Gastrocnemius medialis (tissue), 4 donors: Measurements from ENCODE around the gene CA10. TPM values are rescaled to one million over a fixed set of nuclear protein-coding genes. Genes with fewer than 3 reads are reported as not detected.
A peak's percentile ranks its signal among the peaks of the same experiment; 100 is the strongest.

Experiments used
- ATAC-seq, 2 donors: fragments of 150-250 bp; one replicate each; pipeline ENCODE4 v1.9.1; 2016
- DNase-seq, 2 donors: peaks; one replicate each; pipeline ENCODE4 v3.0.0-alpha.2; 2019
- H3K27ac ChIP-seq, 4 donors: fragments of 200-600 bp; sonication (generic); 1 replicate in 1 of 4; 2 replicates in 3 of 4; pipeline ENCODE4 v1.5.1; 2016 to 2018; ENCODE audit warnings: mild to moderate bottlenecking in 2 of 4, moderate library complexity in 1 of 4
- H3K27me3 ChIP-seq, 3 donors: fragments of 200-600 bp; sonication (generic) in 2 of 3; 1 replicate in 1 of 3; 2 replicates in 2 of 3; pipeline versions ENCODE4 v1.5.1 to v1.6.0; 2016 to 2019; ENCODE audit warnings: mild to moderate bottlenecking in 1 of 3, moderate library complexity in 1 of 3
- H3K36me3 ChIP-seq, 2 donors: fragments of 200-600 bp; sonication (generic) in 1 of 2; one replicate each; pipeline ENCODE4 v1.5.1; 2017 to 2018
- H3K4me1 ChIP-seq, 2 donors: fragments of 200-600 bp; sonication (generic) in 1 of 2; one replicate each; pipeline ENCODE4 v1.5.1; 2016 to 2017; ENCODE audit warnings: mild to moderate bottlenecking in 2 of 2
- H3K4me3 ChIP-seq, 4 donors: fragments of 200-600 bp; sonication (generic) in 3 of 4; 1 replicate in 1 of 4; 2 replicates in 3 of 4; pipeline ENCODE4 v1.5.1; 2016 to 2019; ENCODE audit warnings: mild to moderate bottlenecking in 2 of 4
- H3K9me3 ChIP-seq, 3 donors: fragments of 200-600 bp; sonication (generic) in 2 of 3; 1 replicate in 1 of 3; 2 replicates in 2 of 3; pipeline ENCODE4 v1.5.1; 2016 to 2019
- POLR2A ChIP-seq, 2 donors: fragments of 450-650 bp; IDR thresholded peaks; one replicate each; pipeline ENCODE4 v1.6.1; 2017; ENCODE audit warnings: antibody characterized with exemption in 2 of 2, mild to moderate bottlenecking in 2 of 2, moderate library complexity in 2 of 2
- in situ Hi-C, 4 donors: fragments of 200-750 bp; cut with MboI; loops; one replicate each; pipeline versions ENCODE4 v1.15.0 to v1.8.0; 2017; ENCODE audit warnings: low sequenced_read_pairs in 4 of 4
- intact Hi-C: fragments of 100-400 bp; cut with DNase I; formaldehyde crosslinking; loops from one replicate; pipeline ENCODE4 v1.15.1; 2023; ENCODE audit warnings: low total_unique reads
- total RNA-seq, 4 donors: library from RNA; depleted of rRNA; stranded (reverse); fragments of >200 nt; gene quantifications; one replicate each; pipeline versions ENCODE4 v1.1.0 to v1.2.3, GENCODE V29; 2016
- TF ChIP-seq, protein P1 (sequence below), 5 experiments: fragments of 450-650 bp in 3 of 5; fragments of 200-600 bp in 2 of 5; sonication (generic) in 2 of 5; IDR thresholded peaks in 4 of 5; conservative IDR thresholded peaks in 1 of 5; 1 replicate in 4 of 5; 2 replicates in 1 of 5; pipeline ENCODE4 v1.5.1; 2016 to 2019; ENCODE audit warnings: antibody characterized with exemption in 5 of 5, mild to moderate bottlenecking in 3 of 5, moderate library complexity in 3 of 5

CA10 gene
- total RNA-seq, 4 donors from 2014 or later: not detected

DNA sequence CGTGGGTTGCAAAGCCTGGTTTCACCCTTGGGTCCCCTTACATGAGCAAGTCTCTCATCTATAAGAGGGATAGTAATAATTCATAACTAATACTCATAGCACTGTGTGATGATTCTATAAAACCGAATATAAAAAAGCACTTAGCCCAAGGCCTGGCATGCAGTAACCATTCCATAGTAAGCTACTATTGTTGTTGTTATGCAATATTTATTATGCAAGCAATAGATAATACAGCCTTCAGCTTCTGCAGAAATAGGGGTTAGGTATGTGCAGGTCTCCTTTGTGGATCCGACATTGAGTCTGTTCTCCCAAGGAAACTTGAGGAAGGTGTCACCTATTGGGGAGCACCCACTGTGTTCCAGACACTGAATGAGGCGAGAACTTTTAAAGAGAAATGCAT lies 497.1 kb downstream of the CA10 start:
- in situ Hi-C loops (no loop called here), intact Hi-C loops (no loop called here)
- no peak for ATAC-seq
- Histone ChIP-seq H3K9me3 (no peaks in the 10 kb centered on the region), H3K4me1 (peaks cover 13% of the 10 kb centered on the region in 2 donors), H3K36me3 (no peaks in the 10 kb centered on the region), H3K27me3 (no peaks in the 10 kb centered on the region), H3K27ac (no peak overlapping the region), H3K4me3 (no peak overlapping the region)
- no peak for DNase-seq
- TF ChIP-seq POLR2A (IDR thresholded peaks at IDR 0.05): no peak
- TF ChIP-seq, protein P1, sequence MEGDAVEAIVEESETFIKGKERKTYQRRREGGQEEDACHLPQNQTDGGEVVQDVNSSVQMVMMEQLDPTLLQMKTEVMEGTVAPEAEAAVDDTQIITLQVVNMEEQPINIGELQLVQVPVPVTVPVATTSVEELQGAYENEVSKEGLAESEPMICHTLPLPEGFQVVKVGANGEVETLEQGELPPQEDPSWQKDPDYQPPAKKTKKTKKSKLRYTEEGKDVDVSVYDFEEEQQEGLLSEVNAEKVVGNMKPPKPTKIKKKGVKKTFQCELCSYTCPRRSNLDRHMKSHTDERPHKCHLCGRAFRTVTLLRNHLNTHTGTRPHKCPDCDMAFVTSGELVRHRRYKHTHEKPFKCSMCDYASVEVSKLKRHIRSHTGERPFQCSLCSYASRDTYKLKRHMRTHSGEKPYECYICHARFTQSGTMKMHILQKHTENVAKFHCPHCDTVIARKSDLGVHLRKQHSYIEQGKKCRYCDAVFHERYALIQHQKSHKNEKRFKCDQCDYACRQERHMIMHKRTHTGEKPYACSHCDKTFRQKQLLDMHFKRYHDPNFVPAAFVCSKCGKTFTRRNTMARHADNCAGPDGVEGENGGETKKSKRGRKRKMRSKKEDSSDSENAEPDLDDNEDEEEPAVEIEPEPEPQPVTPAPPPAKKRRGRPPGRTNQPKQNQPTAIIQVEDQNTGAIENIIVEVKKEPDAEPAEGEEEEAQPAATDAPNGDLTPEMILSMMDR (IDR thresholded peaks at IDR 0.05 in 4 of 5, conservative IDR thresholded peaks at IDR 0.05 in 1 of 5): no peak

DNA sequence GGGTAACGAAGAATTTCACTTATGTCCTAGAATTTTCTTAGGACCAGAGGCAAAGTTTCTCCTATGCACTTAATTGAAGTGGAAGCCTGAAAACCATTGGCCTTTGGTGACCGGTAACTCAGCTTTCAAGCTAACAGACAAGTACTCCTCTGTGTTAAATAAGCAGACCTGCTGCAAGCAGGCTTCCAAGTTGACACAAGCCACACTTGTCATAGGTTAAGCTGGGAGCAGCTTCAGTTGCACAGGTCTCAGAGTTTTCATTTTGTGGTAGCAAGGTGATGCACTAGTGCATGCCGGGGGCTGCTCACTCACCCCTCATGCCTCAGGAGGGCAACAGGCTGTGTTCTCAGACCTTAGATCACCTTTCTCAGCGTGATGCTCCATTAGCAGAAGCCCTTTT lies 498.2 kb downstream of the CA10 start:
- ATAC-seq: no peak
- TF ChIP-seq, protein P1 (IDR thresholded peaks at IDR 0.05 in 4 of 5, conservative IDR thresholded peaks at IDR 0.05 in 1 of 5): no peak
- TF ChIP-seq POLR2A (IDR thresholded peaks at IDR 0.05): no peak
- no peak for DNase-seq
- H3K27me3 ChIP-seq: no peaks in the 10 kb centered on the region
- H3K9me3 ChIP-seq: no peaks in the 10 kb centered on the region
- in situ Hi-C loops (no loop called here), intact Hi-C loops (no loop called here)
- no peak overlapping the region for H3K27ac ChIP-seq
- no peak overlapping the region for H3K4me3 ChIP-seq
- no peaks in the 10 kb centered on the region for H3K36me3 ChIP-seq
- peaks cover 13% of the 10 kb centered on the region in 2 donors for H3K4me1 ChIP-seq

DNA sequence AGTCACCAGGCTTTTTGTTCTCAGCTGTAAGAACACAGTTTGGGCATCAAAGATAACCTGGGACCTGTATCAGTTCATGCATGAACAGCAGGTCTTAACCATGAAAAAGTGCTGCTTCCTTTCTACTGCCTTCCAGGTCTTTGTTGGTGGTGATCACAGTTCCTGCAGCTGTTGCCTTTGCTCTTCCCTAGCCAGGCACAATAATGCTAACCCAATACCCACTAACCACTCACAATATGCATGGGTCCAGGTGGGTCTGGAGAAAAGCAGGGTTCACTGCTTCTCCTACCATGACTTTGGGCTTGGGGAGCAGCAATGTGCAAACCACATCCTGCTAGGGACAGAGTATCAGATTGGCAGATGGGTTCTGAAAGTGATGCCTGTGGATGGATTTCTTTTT lies 501.3 kb downstream of the CA10 start:
- TF ChIP-seq, protein P1 (IDR thresholded peaks at IDR 0.05 in 4 of 5, conservative IDR thresholded peaks at IDR 0.05 in 1 of 5): no peak
- TF ChIP-seq POLR2A (IDR thresholded peaks at IDR 0.05): no peak
- no peak for ATAC-seq

DNA sequence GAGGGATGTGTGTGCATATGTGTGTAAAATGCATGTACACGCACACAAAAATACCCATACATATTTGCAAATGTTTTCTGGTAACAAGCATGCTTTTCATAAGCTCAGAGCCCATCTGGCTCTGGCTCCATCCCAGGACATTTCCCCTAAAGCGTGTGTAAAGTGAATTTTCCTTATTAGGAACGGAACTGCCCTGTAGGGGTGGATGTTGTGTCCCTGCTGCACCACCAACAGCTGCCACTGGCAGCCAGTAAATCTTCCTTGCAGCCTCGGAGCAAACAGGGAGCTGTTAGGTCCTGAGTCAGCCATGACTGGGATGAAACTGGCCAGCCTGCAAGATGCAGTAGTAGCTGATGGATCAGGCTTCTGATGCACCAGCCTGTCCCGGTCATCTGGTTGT lies 504.6 kb downstream of the CA10 start:
- intact Hi-C loops (no loop called here), in situ Hi-C loops (no loop called here)
- no peaks in the 10 kb centered on the region for H3K27me3 ChIP-seq
- H3K27ac ChIP-seq: no peak overlapping the region
- no peak overlapping the region for H3K4me3 ChIP-seq
- no peaks in the 10 kb centered on the region for H3K36me3 ChIP-seq
- DNase-seq: no peak
- TF ChIP-seq POLR2A (IDR thresholded peaks at IDR 0.05): no peak
- TF ChIP-seq, protein P1 (IDR thresholded peaks at IDR 0.05 in 4 of 5, conservative IDR thresholded peaks at IDR 0.05 in 1 of 5): peak in 1 of 5 experiments; percentile 14
- no peak for ATAC-seq
- no peaks in the 10 kb centered on the region for H3K9me3 ChIP-seq
- peaks cover 0 to 8% of the 10 kb centered on the region in 2 donors for H3K4me1 ChIP-seq

More for the DNA sequence above, 501.3 kb downstream of the CA10 start:
- Histone ChIP-seq H3K27me3 (no peaks in the 10 kb centered on the region), H3K36me3 (no peaks in the 10 kb centered on the region), H3K9me3 (no peaks in the 10 kb centered on the region), H3K4me3 (no peak overlapping the region), H3K27ac (no peak overlapping the region), H3K4me1 (peaks cover 8 to 9% of the 10 kb centered on the region in 2 donors)
- DNase-seq: no peak
- in situ Hi-C loops: no loop called here
- intact Hi-C loops: no loop called here

DNA sequence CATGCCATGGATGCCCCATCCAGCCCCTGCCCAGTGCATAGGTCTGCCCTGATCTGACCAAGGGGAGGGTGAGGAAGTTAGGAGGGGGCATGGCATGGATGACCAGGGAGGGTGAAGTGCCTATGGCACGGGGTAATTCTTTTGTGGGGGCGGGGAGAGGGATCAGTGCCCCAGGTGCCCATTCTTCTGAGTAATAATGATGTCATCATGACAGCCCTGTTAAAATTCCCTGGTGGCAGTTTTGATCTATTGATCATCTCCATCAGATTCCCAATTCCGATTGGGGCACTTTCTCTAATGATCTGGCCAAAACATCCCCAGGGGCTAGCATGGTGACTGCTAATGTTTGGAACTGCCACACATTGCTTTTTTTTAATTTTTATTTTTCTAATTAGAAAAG lies 506.0 kb downstream of the CA10 start:
- H3K36me3 ChIP-seq: no peaks in the 10 kb centered on the region
- no peaks in the 10 kb centered on the region for H3K9me3 ChIP-seq
- no peak for ATAC-seq
- no peaks in the 10 kb centered on the region for H3K27me3 ChIP-seq
- peaks cover 0 to 8% of the 10 kb centered on the region in 2 donors for H3K4me1 ChIP-seq
- intact Hi-C loops (no loop called here), in situ Hi-C loops (no loop called here)
- DNase-seq: no peak
- peak overlapping the region in 2 of 4 donors; percentile 64 to 76 for H3K27ac ChIP-seq
- H3K4me3 ChIP-seq: no peak overlapping the region
- TF ChIP-seq POLR2A (IDR thresholded peaks at IDR 0.05): no peak
- TF ChIP-seq, protein P1 (IDR thresholded peaks at IDR 0.05 in 4 of 5, conservative IDR thresholded peaks at IDR 0.05 in 1 of 5): no peak
